GM18867 (cell line): ENCODE data around the gene FAM114A1.
"Not testable (repeated sequence)": the region's sequence is repeated elsewhere in the genome, so short reads cannot be mapped to it uniquely, and the experiment has no call there.

ENCODE experiments used
- ATAC-seq: cut with Tn5 transposase; IDR thresholded peaks from one replicate; pipeline ENCODE4 v1.9.1; 2021; ENCODE audit warnings: mild to moderate bottlenecking, moderate library complexity; ENCODE audit not compliant: unreplicated experiment

Gene FAM114A1

GRCh38 chr4:38928974-38929373 lies 61.4 kb downstream of the FAM114A1 start:
- ATAC-seq, result no peak

- no peak for ATAC-seq
These were observed 62.6 kb downstream of the FAM114A1 start for GRCh38 chr4:38930204-38930603.

- ATAC-seq, result no peak
These were observed 63.1 kb downstream of the FAM114A1 start for GRCh38 chr4:38930707-38931106.

- ATAC-seq, result no peak
These were observed 63.5 kb downstream of the FAM114A1 start for GRCh38 chr4:38931125-38931524.

- no peak for ATAC-seq
These were observed 67.9 kb downstream of the FAM114A1 start for GRCh38 chr4:38935391-38936073.

GRCh38 chr4:38939165-38939564 lies 71.6 kb downstream of the FAM114A1 start:
- peak; percentile 92 for ATAC-seq

GRCh38 chr4:38940476-38940875 lies 72.9 kb downstream of the FAM114A1 start:
- no peak for ATAC-seq

GRCh38 chr4:38941906-38942305 lies 74.3 kb downstream of the FAM114A1 start:
- ATAC-seq, result not testable (repeated sequence)

GRCh38 chr4:38943343-38943742 lies 75.7 kb downstream of the FAM114A1 start:
- no peak for ATAC-seq

GRCh38 chr4:38944440-38944839 lies 76.8 kb downstream of the FAM114A1 start:
- no peak for ATAC-seq

GRCh38 chr4:38946919-38947318 lies 79.3 kb downstream of the FAM114A1 start:
- ATAC-seq, result no peak

- no peak for ATAC-seq
These were observed 80.9 kb downstream of the FAM114A1 start for GRCh38 chr4:38948551-38948950.

- no peak for ATAC-seq
These were observed 81.9 kb downstream of the FAM114A1 start for GRCh38 chr4:38949411-38950051.

GRCh38 chr4:38950159-38950558 lies 82.6 kb downstream of the FAM114A1 start:
- ATAC-seq, result no peak

GRCh38 chr4:38950734-38951133 lies 83.1 kb downstream of the FAM114A1 start:
- ATAC-seq, result no peak

- ATAC-seq, result no peak
These were observed 84.0 kb downstream of the FAM114A1 start for GRCh38 chr4:38951598-38951997.

- no peak for ATAC-seq
These were observed 84.4 kb downstream of the FAM114A1 start for GRCh38 chr4:38952017-38952416.

GRCh38 chr4:38954727-38955126 lies 87.1 kb downstream of the FAM114A1 start:
- ATAC-seq, result no peak

- no peak for ATAC-seq
These were observed 88.4 kb downstream of the FAM114A1 start for GRCh38 chr4:38955957-38956356.

- ATAC-seq, result no peak
These were observed 89.7 kb downstream of the FAM114A1 start for GRCh38 chr4:38957261-38957815.

GRCh38 chr4:38957893-38958292 lies 90.3 kb downstream of the FAM114A1 start:
- ATAC-seq, result no peak

GRCh38 chr4:38958453-38959190 lies 91.0 kb downstream of the FAM114A1 start:
- ATAC-seq, result no peak
